GM12892 (cell line): ENCODE data around the gene CYP19A1.

Experiments
- POLR2A ChIP-seq: IDR thresholded peaks from 2 replicates; pipeline ENCODE4 v1.6.1; 2011; ENCODE audit warnings: low read depth, low read length, control low read depth
- TAF1 ChIP-seq: IDR thresholded peaks from 2 replicates; pipeline ENCODE4 v1.6.1; 2011; ENCODE audit warnings: low read depth, mild to moderate bottlenecking, control low read depth, low read length, borderline replicate concordance

- TF ChIP-seq TAF1 = no peak
- TF ChIP-seq POLR2A = no peak
Observed at GRCh38 chr15:51332206-51333147, 5.9 kb downstream of the CYP19A1 start.
